Activated naive CD4-positive, alpha-beta T cell treated with Interleukin-2 at 50 U/mL for 16 hours (primary cell): ENCODE results near the gene B4GALT7.
"Not testable (repeated sequence)": the region's sequence is repeated elsewhere in the genome, so short reads cannot be mapped to it uniquely, and the experiment has no call there.

Experiments
- DNase-seq: peaks from one replicate; pipeline ENCODE4 v3.0.0-alpha.2; 2020

B4GALT7 gene

DNA sequence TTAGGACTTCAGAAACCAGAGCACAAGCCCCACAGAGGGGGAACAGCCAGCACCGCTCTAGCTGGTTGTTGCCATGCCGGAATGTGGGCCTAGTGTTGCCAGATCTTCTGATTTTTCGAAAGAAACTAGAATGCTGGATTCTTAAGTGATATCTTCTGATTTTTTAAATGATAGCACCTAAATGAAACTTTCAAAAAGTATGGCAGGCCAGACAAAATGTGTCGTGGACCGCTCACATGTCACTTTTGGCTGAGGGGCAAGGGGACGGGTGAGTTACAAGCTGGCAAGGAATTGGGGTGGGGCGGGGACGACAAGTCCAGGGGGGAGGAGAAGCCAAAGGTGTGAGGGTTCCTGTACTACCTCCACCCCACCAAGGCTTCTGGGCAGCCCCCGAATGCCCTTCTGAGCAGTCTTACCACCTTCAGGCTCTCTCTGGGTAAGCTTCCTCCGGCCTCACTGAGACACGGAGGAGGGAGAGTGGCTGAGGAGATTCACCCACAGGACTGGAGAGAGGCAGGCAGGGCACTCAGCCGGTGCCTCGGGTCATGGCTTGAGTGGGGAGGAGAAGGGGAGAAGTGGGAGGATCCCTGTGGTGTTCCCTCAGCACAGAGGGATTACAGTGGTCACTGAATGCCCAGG, 10.3 kb downstream of the B4GALT7 start:
- no peak for DNase-seq

DNA sequence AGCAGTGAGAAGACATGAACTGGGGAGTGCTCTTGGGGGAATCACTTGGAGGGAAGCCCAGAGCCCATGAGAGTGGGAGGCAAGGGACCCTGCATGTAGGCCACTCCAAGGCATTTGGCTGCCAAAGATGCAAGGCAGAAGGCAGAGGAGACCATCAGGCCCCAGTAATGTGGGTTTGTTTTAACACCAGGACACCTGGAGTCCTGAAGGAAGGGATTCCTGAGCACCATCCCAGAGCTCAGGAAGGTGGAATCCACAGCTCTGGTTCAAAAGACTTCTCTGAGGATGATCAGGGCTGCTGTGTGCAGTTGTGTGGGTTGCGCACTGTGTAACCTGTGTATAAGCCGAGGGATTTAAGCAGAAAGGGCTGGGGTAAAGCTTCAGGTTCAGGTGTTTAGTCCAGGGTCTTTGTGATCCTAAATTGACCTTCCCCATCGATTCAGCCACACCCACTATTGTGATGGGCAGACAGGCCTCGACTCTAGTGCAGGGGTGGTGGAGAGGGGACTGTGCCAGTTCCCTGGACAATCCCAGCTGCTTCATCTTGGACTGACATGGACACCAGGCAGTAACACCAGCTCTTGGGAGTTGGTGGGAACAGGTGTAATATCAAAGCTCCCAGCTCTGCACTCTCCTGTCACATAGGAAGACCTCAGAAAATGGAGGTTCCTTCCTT, 11.0 kb downstream of the B4GALT7 start:
- DNase-seq: no peak

DNA sequence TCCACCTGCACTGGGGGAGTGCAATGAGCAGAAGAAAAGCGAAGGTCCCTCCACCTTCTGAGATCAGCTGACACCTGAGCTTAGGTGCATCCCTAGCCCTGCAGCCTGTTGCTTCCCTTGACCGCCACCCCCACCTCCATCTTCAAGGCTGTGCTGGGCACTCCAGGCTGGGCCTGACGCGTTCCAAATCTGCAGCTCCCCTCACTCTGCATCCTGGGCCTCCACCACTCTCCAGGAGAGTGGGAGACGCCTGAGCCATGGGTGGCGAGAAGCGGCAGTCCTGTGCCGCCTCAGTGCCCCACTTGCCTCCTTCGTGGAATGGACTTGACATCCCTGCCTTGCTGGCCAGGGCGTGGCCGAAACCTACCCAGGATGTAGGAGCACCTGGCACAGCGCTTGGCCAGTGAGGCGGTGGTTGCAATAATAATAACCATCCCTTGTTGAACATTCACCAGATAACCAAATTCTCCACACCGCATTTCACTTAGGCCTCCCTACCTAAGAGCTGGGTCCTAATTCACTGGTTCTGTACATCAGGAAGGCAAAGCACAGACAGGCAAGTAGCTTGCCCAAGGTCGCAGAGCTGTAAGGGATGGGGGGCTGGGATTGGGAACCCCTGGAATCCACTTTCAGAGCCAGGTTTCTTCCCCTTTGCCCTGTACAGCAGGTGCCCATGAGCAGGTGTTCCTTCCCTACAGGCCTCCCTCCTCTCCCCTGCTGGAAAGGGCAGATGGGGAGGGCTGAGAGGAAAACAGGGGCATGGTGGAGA, 11.7 kb downstream of the B4GALT7 start:
- DNase-seq: no peak

DNA sequence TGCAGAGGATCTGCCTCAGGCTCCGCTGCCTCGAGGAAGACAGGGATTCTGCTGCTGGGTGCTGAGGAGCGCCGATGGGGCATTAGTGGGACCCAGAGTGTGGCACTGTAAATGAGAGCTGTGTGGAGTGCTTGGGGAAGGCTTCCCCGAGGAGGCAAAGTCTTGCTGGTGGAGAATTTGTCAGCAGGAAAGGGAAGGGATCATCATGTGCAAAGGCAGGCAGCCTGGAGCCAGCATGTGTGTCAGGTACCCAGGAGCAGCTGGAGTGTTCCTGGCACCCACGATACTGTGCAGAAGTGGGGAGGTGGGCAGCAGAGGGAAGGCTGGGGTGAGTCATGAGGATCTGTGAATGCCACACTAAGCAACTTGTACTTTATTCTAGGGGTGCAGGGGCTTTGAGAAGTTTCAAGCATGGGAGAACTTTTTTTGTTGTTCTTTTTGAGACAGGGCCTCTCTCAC, 12.3 kb downstream of the B4GALT7 start:
- no peak for DNase-seq

DNA sequence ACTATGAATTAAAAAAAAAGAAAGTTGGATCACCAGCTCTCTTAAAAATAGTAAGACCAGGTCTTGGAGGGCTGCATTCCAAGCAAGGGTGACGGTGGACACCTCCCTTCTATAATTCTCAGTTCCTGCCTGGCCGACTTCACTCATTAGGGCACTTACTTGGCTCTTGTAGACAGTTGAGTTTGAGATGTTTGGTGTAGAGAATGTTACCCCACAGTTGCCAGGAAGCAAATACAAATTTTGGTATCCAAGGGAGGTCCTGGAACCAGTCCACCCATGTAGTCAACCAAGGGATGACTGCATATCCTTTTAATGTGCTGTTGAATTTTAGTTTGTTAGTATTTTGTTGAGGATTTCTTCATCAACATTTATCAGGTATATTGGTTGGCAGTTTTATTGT, 20.6 kb downstream of the B4GALT7 start:
- no peak for DNase-seq

DNA sequence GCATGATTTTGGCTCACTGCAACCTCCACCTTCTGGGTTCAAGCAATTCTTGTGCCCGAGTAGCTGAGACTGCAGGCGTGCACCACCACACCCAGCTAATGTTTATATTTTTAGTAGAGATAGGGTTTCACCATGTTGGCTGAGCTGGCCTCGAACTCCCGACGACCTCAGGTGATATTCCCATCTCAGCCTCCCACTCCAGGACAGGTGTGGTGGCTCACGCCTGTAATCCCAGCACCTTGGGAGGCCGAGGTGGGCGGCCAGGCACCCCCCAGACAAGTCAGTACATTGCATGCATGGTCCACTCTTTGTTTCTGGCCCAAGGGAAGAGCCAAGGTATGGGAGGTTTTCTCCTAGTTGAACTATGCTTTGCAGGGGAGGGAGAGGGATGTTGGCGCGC, 24.2 kb downstream of the B4GALT7 start:
- not testable (repeated sequence) for DNase-seq

DNA sequence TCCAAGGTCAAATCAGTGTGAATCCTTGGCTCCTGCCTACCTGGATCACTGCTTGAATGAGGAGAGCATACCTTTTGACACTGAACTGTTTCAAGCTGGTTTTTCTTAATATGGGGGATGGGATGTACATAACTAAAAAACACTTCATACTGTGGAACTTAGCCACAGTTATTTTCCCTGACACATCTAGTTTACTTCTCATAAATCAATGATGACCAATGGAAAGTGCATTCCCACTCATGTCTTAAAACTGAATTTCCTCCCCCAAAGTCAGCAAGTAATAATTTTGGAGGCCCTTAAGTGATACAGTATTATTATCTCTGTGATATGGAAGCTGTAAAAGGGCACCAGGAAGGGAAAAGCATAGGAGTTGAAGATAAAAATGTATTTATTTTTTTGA, 30.3 kb downstream of the B4GALT7 start:
- DNase-seq: not testable (repeated sequence)

DNA sequence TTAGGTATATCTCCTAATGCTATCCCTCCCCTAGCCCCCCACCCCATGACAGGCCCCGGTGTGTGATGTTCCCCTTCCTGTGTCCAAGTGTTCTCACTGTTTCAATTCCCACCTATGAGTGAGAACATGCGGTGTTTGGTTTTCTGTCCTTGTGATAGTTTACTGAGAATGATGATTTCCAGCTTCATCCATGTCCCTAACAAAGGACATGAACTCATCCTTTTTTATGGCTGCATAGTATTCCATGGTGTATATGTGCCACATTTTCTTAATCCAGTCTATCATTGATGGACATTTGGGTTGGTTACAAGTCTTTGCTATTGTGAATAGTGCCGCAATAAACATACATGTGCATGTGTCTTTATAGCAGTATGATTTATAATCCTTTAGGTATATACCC, 35.0 kb downstream of the B4GALT7 start:
- not testable (repeated sequence) for DNase-seq

DNA sequence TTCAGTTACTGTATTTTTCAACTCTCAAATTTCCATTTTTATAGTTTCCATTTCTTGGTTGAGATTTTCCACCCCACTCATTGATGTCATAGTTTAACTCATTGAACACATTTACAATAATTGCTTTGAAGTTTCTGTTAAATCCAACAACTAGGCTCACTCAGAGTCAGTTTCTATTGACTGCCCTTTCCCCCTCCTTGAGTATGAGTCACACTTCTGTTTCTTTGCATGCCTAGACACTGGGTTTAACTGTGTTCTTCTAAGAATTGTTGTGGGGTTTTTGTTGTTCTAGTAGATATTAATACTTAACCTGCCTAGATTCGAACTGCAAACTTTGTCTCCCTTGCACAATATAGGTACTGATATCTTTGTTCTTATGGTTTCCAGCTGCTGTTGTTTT, 45.5 kb downstream of the B4GALT7 start:
- not testable (repeated sequence) for DNase-seq

DNA sequence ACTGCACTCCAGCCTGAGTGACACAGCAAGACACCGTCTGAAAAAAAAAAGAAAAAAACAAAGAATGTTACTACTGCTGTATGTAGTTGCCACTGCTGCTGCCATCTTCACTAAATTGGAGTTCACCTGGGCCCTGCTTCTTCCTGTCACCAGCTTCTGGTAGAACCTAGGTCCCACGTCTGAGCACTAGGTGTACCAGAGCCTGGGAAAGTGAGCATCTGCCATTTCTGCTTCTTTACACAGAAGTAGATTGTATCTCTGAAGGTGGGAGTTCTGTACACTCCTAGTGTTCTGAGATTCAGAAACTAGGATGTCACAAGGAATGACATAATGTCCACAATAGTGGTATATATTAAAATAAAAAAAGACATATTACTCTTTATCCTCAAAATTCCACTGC, 51.3 kb downstream of the B4GALT7 start:
- not testable (repeated sequence) for DNase-seq

DNA sequence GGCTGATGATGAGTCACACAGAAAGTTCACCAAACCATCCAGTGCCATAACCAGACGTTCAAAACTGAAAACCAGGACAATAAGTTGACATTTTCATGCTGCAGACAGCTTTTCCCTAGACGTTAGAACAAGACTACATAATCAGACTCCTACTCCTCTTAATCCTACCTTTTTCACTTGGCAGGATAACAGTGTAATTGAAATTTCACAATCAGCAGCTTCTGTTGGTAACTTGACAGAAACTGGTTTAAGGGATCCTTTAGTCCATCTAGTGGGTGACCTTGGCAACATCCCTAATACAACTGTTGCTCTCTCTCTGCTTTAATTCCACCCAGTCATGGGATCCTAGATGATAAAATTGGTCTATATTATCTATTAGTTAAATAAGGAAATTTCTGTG, 57.9 kb downstream of the B4GALT7 start:
- not testable (repeated sequence) for DNase-seq

DNA sequence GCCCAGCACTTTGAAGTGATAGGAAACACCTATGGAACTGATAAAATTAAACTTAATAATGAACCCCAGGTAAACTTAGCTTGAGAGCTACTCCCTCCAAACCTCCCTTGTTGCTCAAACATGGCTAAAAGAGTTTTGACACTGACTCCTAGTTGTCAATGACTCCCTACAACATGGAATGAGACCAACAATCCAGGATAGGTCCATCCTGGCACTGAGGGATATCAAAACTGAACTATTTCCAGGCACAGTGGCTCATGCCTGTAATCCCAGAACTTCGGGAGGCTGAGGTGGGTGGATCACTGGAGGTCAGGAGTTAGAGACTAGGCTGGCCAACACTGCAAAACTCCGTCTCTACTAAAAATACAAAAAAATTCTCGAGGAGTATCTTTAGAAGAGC, 58.6 kb downstream of the B4GALT7 start:
- not testable (repeated sequence) for DNase-seq
